HG03520 (cell line): ENCODE data around the gene TRIM68.

Experiments used
- ATAC-seq: cut with Tn5 transposase; IDR thresholded peaks from one replicate; pipeline ENCODE4 v1.9.1; 2021; ENCODE audit warnings: mild to moderate bottlenecking, moderate library complexity; ENCODE audit not compliant: unreplicated experiment

TRIM68 gene

GRCh38 chr11:4607096-4607495 lies 935 bp downstream of the TRIM68 start:
- ATAC-seq = no peak

GRCh38 chr11:4606231-4607015 lies 1.6 kb downstream of the TRIM68 start:
- ATAC-seq = no peak

DNA sequence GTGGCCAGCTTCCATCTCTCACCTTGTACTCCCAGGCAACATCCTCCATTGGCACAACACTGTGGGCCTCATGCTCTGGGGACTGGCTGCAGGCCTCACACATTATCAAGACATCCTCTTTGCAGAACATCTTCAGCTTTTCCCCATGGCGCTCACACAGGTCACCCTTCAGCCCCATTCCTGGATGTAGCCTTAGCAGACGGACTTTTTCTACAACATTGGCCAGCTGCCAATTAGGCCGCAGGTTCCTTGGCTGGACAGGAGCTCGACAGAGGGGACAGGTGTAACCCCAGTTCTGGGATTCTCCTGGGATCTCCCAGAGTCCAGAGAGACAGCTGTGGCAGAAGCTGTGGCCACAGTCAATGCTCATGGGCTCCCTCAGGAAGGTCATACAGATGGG lies 3.0 kb downstream of the TRIM68 start:
- ATAC-seq = no peak

GRCh38 chr11:4593739-4594138 lies 14.3 kb downstream of the TRIM68 start, which contains the start of gene OR52I1:
Gene OR52I1, plus strand, starts transcription at chr11:4594039. Its CDS starts 0 bp downstream, at chr11:4594039.
- ATAC-seq = no peak

DNA sequence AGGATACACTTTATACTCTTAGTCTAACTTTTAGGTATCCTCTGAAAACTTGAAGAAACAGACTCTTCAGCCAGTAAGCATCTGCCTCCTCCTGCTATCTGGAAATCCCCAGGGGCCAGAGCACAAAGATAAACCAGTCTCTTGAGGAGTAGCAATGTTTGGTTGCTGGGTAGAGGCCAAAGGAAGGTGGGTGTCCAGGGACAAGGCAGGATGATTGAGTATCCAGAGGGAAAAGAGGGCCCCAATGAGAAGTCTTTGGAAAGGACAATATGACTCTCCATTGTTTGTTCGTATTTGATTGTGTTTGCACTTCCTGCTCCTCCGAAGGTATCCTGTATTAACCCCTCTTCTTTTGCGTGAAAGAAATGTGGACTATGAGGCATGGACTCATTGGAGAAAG lies 19.0 kb downstream of the TRIM68 start:
- ATAC-seq = no peak

DNA sequence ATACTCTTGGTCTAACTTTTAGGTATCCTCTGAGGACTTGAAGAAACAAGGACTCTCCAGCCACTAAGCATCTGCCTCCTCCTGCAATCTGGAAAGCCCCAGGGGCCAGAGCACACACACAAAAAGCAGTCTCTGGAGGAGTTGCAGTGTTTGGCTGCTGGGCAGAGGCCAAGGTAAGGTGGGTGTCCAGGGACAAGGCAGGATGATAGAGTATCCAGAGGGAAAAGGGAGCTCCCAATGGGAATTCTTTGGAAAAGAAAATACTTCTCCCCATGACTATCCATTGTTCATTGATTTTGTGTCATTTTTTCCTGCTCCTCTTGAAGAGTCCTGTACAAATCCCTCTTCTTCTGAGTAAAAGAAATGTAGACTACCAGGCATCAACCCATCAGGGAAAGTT lies 26.6 kb downstream of the TRIM68 start, which contains the start of gene OR52I2:
TSS of gene OR52I2 (plus strand) at position 301 of the 400 bp plus-strand sequence.
- ATAC-seq = no peak

- no peak for ATAC-seq
These were observed 27.9 kb downstream of the TRIM68 start for GRCh38 chr11:4580124-4580523.

DNA sequence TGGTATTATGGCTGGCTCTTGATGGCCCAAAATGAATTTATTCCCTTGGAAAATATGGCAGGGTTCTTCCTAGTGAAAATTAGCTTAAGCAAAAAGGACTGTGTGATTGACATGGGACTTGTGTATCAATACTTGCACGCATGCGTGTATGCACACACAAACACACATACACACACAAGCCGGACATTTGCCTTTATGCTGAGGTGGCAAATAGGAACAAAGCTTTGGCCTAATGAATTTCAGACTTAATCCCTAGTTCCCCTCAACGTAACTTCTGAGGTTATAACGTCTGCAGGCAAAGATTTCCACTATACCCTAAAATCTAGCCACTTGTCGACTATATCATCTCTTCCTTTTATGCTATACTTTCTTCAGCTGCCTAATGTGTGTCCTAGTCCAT lies 29.4 kb downstream of the TRIM68 start:
- ATAC-seq = no peak

DNA sequence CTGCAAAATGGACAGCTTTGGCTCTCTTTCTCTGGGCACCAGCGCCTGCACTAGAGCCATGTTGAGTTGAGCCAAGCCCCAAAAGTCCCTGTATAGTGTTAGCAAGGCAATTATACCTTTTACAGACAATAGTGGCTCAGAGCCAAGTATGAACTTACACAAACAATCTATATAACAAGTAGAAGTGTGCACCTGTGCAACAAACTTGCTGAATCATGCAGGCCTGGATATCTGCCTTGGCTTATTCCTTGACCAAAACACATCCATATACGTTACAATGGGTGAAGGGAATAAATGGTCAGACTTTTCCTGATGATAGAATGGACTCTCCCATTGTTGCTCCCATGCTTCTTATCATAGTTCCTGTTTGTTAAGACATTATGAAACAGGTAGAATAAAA lies 30.3 kb downstream of the TRIM68 start:
- ATAC-seq = no peak

DNA sequence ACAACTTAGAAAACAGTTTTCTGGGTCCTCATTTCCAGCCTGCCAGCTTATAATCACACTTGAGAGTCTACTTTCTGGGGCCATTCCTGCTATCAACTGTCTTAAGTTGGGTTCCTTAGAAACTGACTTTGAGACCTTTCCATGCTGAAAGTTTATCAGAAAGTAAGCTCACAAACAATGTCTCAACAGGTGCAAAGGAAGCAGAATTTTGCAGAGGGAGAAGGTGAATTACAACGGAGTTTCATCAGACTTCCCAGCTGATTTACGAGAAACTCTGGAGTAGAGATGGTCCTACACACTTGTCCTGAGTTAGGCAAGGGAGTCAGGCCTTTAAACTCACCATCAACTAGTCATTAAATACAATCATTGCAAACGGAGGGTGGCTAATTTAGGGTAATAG lies 31.2 kb downstream of the TRIM68 start:
- ATAC-seq = no peak

- no peak for ATAC-seq
These were observed 39.0 kb downstream of the TRIM68 start for GRCh38 chr11:4569075-4569474.

GRCh38 chr11:4565371-4565770 lies 42.7 kb downstream of the TRIM68 start:
- no peak for ATAC-seq

- no peak for ATAC-seq
These were observed 47.6 kb downstream of the TRIM68 start for GRCh38 chr11:4560467-4560866.

DNA sequence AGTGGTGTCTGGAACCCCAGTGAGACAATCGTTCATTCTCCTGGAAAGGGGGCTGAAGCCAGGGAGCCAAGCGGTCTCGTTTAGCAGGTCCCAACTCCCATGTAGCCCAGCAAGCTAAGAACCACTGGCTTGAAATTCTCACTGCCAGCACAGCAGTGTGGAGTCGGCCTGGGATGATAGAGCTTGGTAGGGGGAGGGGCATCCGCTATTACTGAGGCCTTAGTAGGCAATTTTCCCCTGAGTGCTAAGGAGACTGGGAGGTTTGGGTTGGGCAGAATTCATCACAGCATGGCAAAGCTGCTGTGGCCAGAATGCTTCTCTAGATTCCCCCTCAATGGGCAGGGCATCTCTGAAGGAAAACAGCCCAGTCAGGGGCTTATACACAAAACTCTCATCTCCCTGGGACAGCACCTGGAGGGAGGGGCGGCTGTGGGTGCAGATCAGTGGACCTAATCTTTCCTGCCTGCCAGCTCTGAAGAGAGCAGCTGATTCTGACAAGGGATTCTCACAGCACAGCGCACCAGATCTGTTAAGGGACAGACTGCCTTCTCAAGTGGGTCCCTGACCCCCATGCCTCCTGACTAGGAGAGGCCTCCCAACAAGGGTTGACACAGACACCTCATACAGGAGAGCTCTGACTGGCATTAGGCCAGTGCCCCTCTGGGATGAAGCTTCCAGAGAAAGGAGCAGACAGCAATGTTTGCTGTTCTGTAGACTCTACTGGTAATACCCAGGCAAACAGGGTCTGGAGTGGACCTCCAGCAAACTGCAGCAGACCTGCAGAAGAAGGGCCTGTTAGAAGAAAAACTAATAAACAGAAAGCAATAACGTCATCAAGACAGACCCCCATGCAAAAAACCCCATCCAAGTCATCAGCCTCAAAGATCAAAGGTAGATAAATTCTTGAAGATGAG lies 48.2 kb downstream of the TRIM68 start:
- ATAC-seq = no peak

- no peak for ATAC-seq
These were observed 56.6 kb downstream of the TRIM68 start for GRCh38 chr11:4551346-4551979.
